DOHH2 (cell line): Measurements from ENCODE around the gene CUL9.

Experiments
- H3F3A ChIP-seq: fragments of 200-600 bp; sonication (generic), shearing (Covaris generic); 2 replicates; pipeline ENCODE4 v1.6.0; 2016; ENCODE audit warnings: antibody characterized with exemption, mild to moderate bottlenecking; ENCODE audit not compliant: control insufficient read depth, insufficient read depth
- H3K27ac ChIP-seq: fragments of 200-600 bp; sonication (generic); 2 replicates; pipeline ENCODE4 v1.5.1; 2014; ENCODE audit warnings: low read depth, mild to moderate bottlenecking, low read length, moderate library complexity
- H3K27me3 ChIP-seq: fragments of 200-600 bp; sonication (generic); 2 replicates; pipeline ENCODE4 v1.6.1; 2014; ENCODE audit warnings: mild to moderate bottlenecking, low read length, mixed read lengths; ENCODE audit not compliant: control insufficient read depth
- H3K36me3 ChIP-seq: fragments of 200-600 bp; sonication (generic); 2 replicates; pipeline ENCODE4 v1.6.1; 2014; ENCODE audit warnings: mild to moderate bottlenecking, low read length, moderate library complexity, mixed read lengths; ENCODE audit not compliant: control insufficient read depth
- H3K4me1 ChIP-seq: fragments of 200-600 bp; sonication (generic); 2 replicates; pipeline ENCODE4 v1.6.1; 2014; ENCODE audit warnings: mild to moderate bottlenecking, low read length, mixed read lengths; ENCODE audit not compliant: control insufficient read depth
- H3K4me2 ChIP-seq: fragments of 200-600 bp; sonication (generic); 2 replicates; pipeline ENCODE4 v1.6.0; 2014; ENCODE audit warnings: mild to moderate bottlenecking, low read length, moderate library complexity
- H3K4me3 ChIP-seq: fragments of 200-600 bp; sonication (generic); 2 replicates; pipeline ENCODE4 v1.5.1; 2014; ENCODE audit warnings: mild to moderate bottlenecking, low read length, mixed read lengths
- H3K79me2 ChIP-seq: fragments of 200-600 bp; sonication (generic); 2 replicates; pipeline ENCODE4 v1.6.1; 2014; ENCODE audit warnings: mild to moderate bottlenecking, low read length, mixed read lengths; ENCODE audit not compliant: control insufficient read depth
- H3K9me2 ChIP-seq: fragments of 200-600 bp; sonication (generic); replicated peaks from 2 replicates; pipeline ENCODE4 v1.6.1; 2014; ENCODE audit warnings: mild to moderate bottlenecking, low read length, mixed read lengths; ENCODE audit not compliant: control insufficient read depth
- H3K9me3 ChIP-seq: fragments of 200-600 bp; sonication (generic); 2 replicates; pipeline ENCODE4 v1.6.1; 2014; ENCODE audit warnings: antibody characterized with exemption, low read length, mixed read lengths; ENCODE audit not compliant: control insufficient read depth, insufficient read depth
- H4K20me1 ChIP-seq: fragments of 200-600 bp; sonication (generic); 2 replicates; pipeline ENCODE4 v1.6.0; 2014; ENCODE audit warnings: low read depth, mild to moderate bottlenecking, antibody characterized with exemption, low read length, moderate library complexity; ENCODE audit not compliant: control insufficient read depth, insufficient read depth
- EZH2phosphoT487 ChIP-seq: fragments of 200-600 bp; sonication (generic); IDR thresholded peaks from 2 replicates; pipeline ENCODE4 v1.6.1; 2017; ENCODE audit warnings: borderline replicate concordance, mild to moderate bottlenecking, antibody characterized with exemption, low read length, moderate library complexity, mixed read lengths
- TF ChIP-seq, protein P1 (sequence below): fragments of 200-600 bp; sonication (generic); IDR thresholded peaks from one replicate; pipeline ENCODE4 v1.5.1; 2014; ENCODE audit warnings: antibody characterized with exemption, mild to moderate bottlenecking, low read depth, low read length; ENCODE audit not compliant: poor library complexity, severe bottlenecking

The CUL9 gene

DNA sequence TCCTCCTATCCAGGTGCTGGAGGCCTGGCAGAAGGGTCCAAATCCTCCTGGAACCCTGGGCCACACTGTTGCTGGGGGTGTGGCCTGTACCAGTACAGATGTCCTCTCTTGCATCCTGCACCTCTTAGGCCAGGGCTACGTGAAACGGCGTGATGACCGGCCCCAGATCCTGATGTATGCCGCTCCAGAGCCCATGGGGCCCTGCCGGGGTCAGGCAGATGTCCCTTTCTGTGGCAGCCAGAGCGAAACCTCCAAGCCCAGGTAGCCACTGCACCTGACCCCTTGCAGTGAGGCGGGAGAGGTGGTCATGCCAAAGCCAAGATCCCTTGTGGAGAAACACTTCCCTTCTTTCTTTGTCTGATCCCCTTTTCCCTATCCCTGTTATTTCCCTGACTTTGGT, 33.1 kb downstream of the CUL9 start:
- no peak for TF ChIP-seq EZH2phosphoT487
- TF ChIP-seq, protein P1, sequence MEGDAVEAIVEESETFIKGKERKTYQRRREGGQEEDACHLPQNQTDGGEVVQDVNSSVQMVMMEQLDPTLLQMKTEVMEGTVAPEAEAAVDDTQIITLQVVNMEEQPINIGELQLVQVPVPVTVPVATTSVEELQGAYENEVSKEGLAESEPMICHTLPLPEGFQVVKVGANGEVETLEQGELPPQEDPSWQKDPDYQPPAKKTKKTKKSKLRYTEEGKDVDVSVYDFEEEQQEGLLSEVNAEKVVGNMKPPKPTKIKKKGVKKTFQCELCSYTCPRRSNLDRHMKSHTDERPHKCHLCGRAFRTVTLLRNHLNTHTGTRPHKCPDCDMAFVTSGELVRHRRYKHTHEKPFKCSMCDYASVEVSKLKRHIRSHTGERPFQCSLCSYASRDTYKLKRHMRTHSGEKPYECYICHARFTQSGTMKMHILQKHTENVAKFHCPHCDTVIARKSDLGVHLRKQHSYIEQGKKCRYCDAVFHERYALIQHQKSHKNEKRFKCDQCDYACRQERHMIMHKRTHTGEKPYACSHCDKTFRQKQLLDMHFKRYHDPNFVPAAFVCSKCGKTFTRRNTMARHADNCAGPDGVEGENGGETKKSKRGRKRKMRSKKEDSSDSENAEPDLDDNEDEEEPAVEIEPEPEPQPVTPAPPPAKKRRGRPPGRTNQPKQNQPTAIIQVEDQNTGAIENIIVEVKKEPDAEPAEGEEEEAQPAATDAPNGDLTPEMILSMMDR = no peak
- Histone ChIP-seq H3K27me3 (no peaks in the 10 kb centered on the region), H3K4me3 (no peak overlapping the region), H3K4me1 (no peaks in the 10 kb centered on the region), H3K27ac (no peak overlapping the region), H3K9me3 (no peaks in the 10 kb centered on the region), H3K9me2 (no peaks in the 10 kb centered on the region), H4K20me1 (no peaks in the 10 kb centered on the region), H3F3A (0 out of 2 replicates have a peak, but pooled peaks cover 3% of the 10 kb centered on the region), H3K79me2 (no peaks in the 10 kb centered on the region), H3K36me3 (peaks cover 14% of the 10 kb centered on the region; the same call in 1 of the 2 replicates), H3K4me2 (no peak overlapping the region)

DNA sequence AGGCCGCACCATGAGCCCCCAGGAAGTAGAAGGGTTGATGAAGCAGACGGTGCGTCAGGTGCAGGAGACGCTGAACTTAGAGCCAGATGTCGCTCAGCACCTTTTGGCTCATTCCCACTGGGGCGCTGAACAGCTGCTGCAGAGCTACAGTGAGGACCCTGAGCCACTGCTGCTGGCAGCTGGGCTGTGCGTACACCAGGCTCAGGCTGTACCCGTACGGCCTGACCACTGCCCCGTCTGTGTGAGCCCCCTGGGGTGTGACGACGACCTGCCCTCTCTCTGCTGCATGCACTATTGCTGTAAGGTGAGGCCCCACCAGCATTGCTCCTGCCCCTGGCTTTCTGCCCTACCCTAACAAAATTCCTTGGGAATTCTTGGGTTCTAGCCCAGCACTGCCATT, 34.2 kb downstream of the CUL9 start:
- 0 out of 2 replicates have a peak, but pooled peaks cover 3% of the 10 kb centered on the region for H3F3A ChIP-seq
- H4K20me1 ChIP-seq = no peaks in the 10 kb centered on the region
- TF ChIP-seq, protein P1 = no peak
- TF ChIP-seq EZH2phosphoT487 = no peak
- no peak overlapping the region for H3K4me2 ChIP-seq
- no peak overlapping the region for H3K4me3 ChIP-seq
- peaks cover 24% of the 10 kb centered on the region; the same call in 1 of the 2 replicates for H3K36me3 ChIP-seq
- H3K4me1 ChIP-seq = no peaks in the 10 kb centered on the region
- no peaks in the 10 kb centered on the region for H3K79me2 ChIP-seq
- no peaks in the 10 kb centered on the region for H3K27me3 ChIP-seq
- H3K27ac ChIP-seq = no peak overlapping the region
- H3K9me3 ChIP-seq = no peaks in the 10 kb centered on the region
- no peaks in the 10 kb centered on the region for H3K9me2 ChIP-seq

DNA sequence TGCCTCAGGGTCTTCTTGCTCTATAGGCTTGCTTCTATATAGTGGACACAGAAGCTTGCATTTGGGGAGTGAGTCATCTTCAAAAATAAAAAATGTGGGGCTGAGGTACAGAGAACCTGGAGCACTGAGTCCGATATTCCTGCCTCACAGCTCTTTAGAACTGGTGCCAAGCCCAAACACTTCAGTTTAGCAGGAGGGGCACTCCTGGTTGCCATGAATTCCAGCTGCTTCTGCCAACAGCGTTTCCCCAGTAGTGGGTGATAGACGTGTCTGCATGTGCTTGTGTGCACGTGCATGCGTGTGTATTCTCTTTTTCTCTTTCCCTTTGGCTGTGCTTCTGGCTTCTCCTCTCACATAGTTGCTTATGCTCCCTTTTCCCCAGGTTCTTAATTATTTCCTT, 35.4 kb downstream of the CUL9 start:
- no peaks in the 10 kb centered on the region for H3K4me1 ChIP-seq
- no peak overlapping the region for H3K4me2 ChIP-seq
- no peak for TF ChIP-seq EZH2phosphoT487
- TF ChIP-seq, protein P1 = no peak
- no peaks in the 10 kb centered on the region for H3K9me2 ChIP-seq
- H3K4me3 ChIP-seq = no peak overlapping the region
- no peaks in the 10 kb centered on the region for H3K27me3 ChIP-seq
- H3K9me3 ChIP-seq = no peaks in the 10 kb centered on the region
- H3F3A ChIP-seq = 0 out of 2 replicates have a peak, but pooled peaks cover 3% of the 10 kb centered on the region
- no peaks in the 10 kb centered on the region for H4K20me1 ChIP-seq
- peaks cover 35% of the 10 kb centered on the region for H3K36me3 ChIP-seq
- H3K27ac ChIP-seq = no peak overlapping the region
- no peaks in the 10 kb centered on the region for H3K79me2 ChIP-seq

DNA sequence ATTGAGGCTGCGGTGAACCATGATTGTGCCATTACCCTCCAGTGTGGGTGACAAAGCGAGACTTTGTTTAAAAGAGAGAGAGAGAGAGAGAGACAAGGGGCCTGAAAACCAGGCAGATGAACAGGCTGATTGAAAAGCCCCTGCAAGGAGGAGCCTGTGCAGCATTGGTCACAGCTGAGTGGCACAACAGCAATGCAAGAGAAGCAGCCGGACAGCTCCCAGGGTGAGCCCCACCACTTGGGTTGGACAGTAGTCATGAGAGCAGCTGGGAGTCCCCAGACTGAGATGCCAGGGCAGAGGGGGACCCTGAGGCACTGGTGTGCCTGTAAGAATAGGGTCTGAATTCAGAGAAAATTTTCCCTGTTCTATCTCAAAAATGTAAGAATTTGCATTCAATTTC, 37.1 kb downstream of the CUL9 start:
- Histone ChIP-seq H3K79me2 (peaks cover 9% of the 10 kb centered on the region), H3K4me1 (peaks cover 10% of the 10 kb centered on the region), H3K4me3 (no peak overlapping the region), H3K9me2 (no peaks in the 10 kb centered on the region), H4K20me1 (no peaks in the 10 kb centered on the region), H3F3A (0 out of 2 replicates have a peak, but pooled peaks cover 3% of the 10 kb centered on the region), H3K27ac (no peak overlapping the region), H3K4me2 (no peak overlapping the region), H3K9me3 (no peaks in the 10 kb centered on the region), H3K27me3 (no peaks in the 10 kb centered on the region), H3K36me3 (peaks cover 52% of the 10 kb centered on the region)
- TF ChIP-seq, protein P1 = no peak
